Smooth muscle cell (in vitro differentiated cells): Measurements from ENCODE around the gene PPP1R3G. TPM values are rescaled to one million over a fixed set of nuclear protein-coding genes. Genes with fewer than 3 reads are reported as not detected.

ENCODE experiments used
- DNase-seq: peaks from one replicate; lab custom pipeline; 2025; ENCODE audit not compliant: unreplicated experiment; lab: John Stamatoyannopoulos, UW
- H2AFZ ChIP-seq: fragments of 200-600 bp; sonication (generic); 2 replicates; pipeline ENCODE4 v1.6.0; 2016; ENCODE audit warnings: antibody characterized with exemption, low read depth, mild to moderate bottlenecking
- H3F3A ChIP-seq: fragments of 200-600 bp; sonication (generic); 2 replicates; pipeline ENCODE4 v1.6.0; 2017; ENCODE audit warnings: antibody characterized with exemption, low read depth
- H3K27ac ChIP-seq: fragments of 200-600 bp; sonication (generic); 2 replicates; pipeline ENCODE4 v1.5.1; 2016; ENCODE audit warnings: low read depth, mild to moderate bottlenecking
- H3K27me3 ChIP-seq: fragments of 200-600 bp; sonication (generic); 2 replicates; pipeline ENCODE4 v1.6.1; 2016; ENCODE audit warnings: low read depth, mild to moderate bottlenecking
- H3K36me3 ChIP-seq: fragments of 200-600 bp; sonication (generic); 2 replicates; pipeline ENCODE4 v1.5.1; 2016; ENCODE audit warnings: low read depth
- H3K4me1 ChIP-seq: fragments of 200-600 bp; sonication (generic); 2 replicates; pipeline ENCODE4 v1.5.1; 2016; ENCODE audit warnings: low read depth
- H3K4me2 ChIP-seq: fragments of 200-600 bp; sonication (generic); 2 replicates; pipeline ENCODE4 v1.6.0; 2016; ENCODE audit warnings: mild to moderate bottlenecking
- H3K4me3 ChIP-seq: fragments of 200-600 bp; sonication (generic); 2 replicates; pipeline ENCODE4 v1.5.1; 2016; ENCODE audit warnings: mild to moderate bottlenecking
- H3K79me2 ChIP-seq: fragments of 200-600 bp; sonication (generic); 2 replicates; pipeline ENCODE4 v1.6.0; 2016; ENCODE audit warnings: low read depth, mild to moderate bottlenecking
- H3K9ac ChIP-seq: fragments of 200-600 bp; sonication (generic); 2 replicates; pipeline ENCODE4 v1.6.0; 2016; ENCODE audit warnings: low read depth
- H3K9me3 ChIP-seq: fragments of 200-600 bp; sonication (generic); replicated peaks from 2 replicates; pipeline ENCODE4 v1.5.1; 2016; ENCODE audit warnings: low read depth
- H4K20me1 ChIP-seq: fragments of 200-600 bp; sonication (generic); 2 replicates; pipeline ENCODE4 v1.6.0; 2016; ENCODE audit warnings: low read depth
- CTCF ChIP-seq: fragments of 200-600 bp; sonication (generic); IDR thresholded peaks from 2 replicates; pipeline ENCODE4 v1.5.1; 2017; ENCODE audit warnings: borderline replicate concordance, mild to moderate bottlenecking, antibody characterized with exemption; ENCODE audit not compliant: insufficient read depth, poor library complexity, severe bottlenecking
- WGBS: methylation state at CpG from one replicate; pipeline ENCODE4 v1.1.7; 2016; ENCODE audit warnings: low lambda C conversion rate; 5-methylcytosine and 5-hydroxymethylcytosine counted together
- polyA plus RNA-seq: library from polyadenylated mRNA; unstranded; fragments of >200 nt; fragmentation: Nextera tagmentation; extraction: Ambion mirVana; gene quantifications from 2 replicates; pipeline ENCODE4 v1.2.1, GENCODE V29; 2016
- total RNA-seq: library from RNA; depleted of rRNA; stranded (reverse); fragments of >200 nt; gene quantifications from 2 replicates; pipeline ENCODE4 v1.2.3, GENCODE V29; 2014

The PPP1R3G gene
- total and polyA plus RNA-seq, 2 experiments from 2014 or later, result 0.63 to 1.4 TPM

- Histone ChIP-seq H2AFZ (no peak overlapping the region), H3K79me2 (no peaks in the 10 kb centered on the region), H3K36me3 (no peaks in the 10 kb centered on the region), H3K9me3 (no peaks in the 10 kb centered on the region), H3K4me2 (no peak overlapping the region), H3K9ac (no peak overlapping the region), H4K20me1 (no peaks in the 10 kb centered on the region), H3K4me3 (no peak overlapping the region), H3K4me1 (no peaks in the 10 kb centered on the region), H3K27me3 (no peaks in the 10 kb centered on the region), H3F3A (no peaks in the 10 kb centered on the region), H3K27ac (no peak overlapping the region)
- no peak for TF ChIP-seq CTCF
- no peak for DNase-seq
- WGBS, result 85% methylated on average over 7 of the region's 7 CpGs
Observed at GRCh38 chr6:5072440-5072839, 12.7 kb upstream of the PPP1R3G start.

- Histone ChIP-seq H3F3A (no peaks in the 10 kb centered on the region), H3K4me3 (no peak overlapping the region), H3K4me2 (no peak overlapping the region), H3K27me3 (no peaks in the 10 kb centered on the region), H3K9me3 (no peaks in the 10 kb centered on the region), H3K79me2 (no peaks in the 10 kb centered on the region), H3K9ac (no peak overlapping the region), H2AFZ (no peak overlapping the region), H3K36me3 (no peaks in the 10 kb centered on the region), H3K4me1 (no peaks in the 10 kb centered on the region), H4K20me1 (no peaks in the 10 kb centered on the region), H3K27ac (no peak overlapping the region)
- 79% methylated on average over 3 of the region's 3 CpGs for WGBS
- no peak for DNase-seq
- no peak for TF ChIP-seq CTCF
Observed at GRCh38 chr6:5073992-5074391, 11.1 kb upstream of the PPP1R3G start.

GRCh38 chr6:5076931-5077330, 8.2 kb upstream of the PPP1R3G start:
- no peak overlapping the region for H3K4me3 ChIP-seq
- H3K4me1 ChIP-seq, result no peaks in the 10 kb centered on the region
- no peaks in the 10 kb centered on the region for H3K9me3 ChIP-seq
- no peak overlapping the region for H3K4me2 ChIP-seq
- WGBS, result 95% methylated on average over 11 of the region's 11 CpGs
- no peaks in the 10 kb centered on the region for H3K79me2 ChIP-seq
- no peaks in the 10 kb centered on the region for H3K36me3 ChIP-seq
- no peak overlapping the region for H3K27ac ChIP-seq
- H2AFZ ChIP-seq, result no peak overlapping the region
- no peak for DNase-seq
- no peak overlapping the region for H3K9ac ChIP-seq
- no peak for TF ChIP-seq CTCF
- no peaks in the 10 kb centered on the region for H3F3A ChIP-seq
- no peaks in the 10 kb centered on the region for H3K27me3 ChIP-seq
- no peaks in the 10 kb centered on the region for H4K20me1 ChIP-seq

- Histone ChIP-seq H3K9me3 (no peaks in the 10 kb centered on the region), H4K20me1 (no peaks in the 10 kb centered on the region), H3K27me3 (no peaks in the 10 kb centered on the region), H3K4me1 (no peaks in the 10 kb centered on the region), H3K9ac (no peak overlapping the region), H3K36me3 (no peaks in the 10 kb centered on the region), H3K4me3 (no peak overlapping the region), H3F3A (peaks cover 3% of the 10 kb centered on the region), H3K27ac (no peak overlapping the region), H2AFZ (no peak overlapping the region), H3K79me2 (no peaks in the 10 kb centered on the region), H3K4me2 (no peak overlapping the region)
- no peak for TF ChIP-seq CTCF
- WGBS, result 68% methylated on average over 5 of the region's 5 CpGs
- no peak for DNase-seq
Observed at GRCh38 chr6:5078121-5078669, 6.9 kb upstream of the PPP1R3G start.
